ENCODE data around the gene HIP1R. TPM values are rescaled to one million over a fixed set of nuclear protein-coding genes. Genes with fewer than 3 reads are reported as not detected.

The HIP1R gene
- total and polyA plus RNA-seq, 2 of the 13 experiments (the other 11 are each of a cell fraction or from before 2014, with no cell fraction given): 18.4 to 25.5 TPM

- in situ Hi-C loops (cut with HindIII; ENCODE audit: extremely low pct_ligation_motif_present, low pct_unique_long_range_greater_than_20kb): loop anchor here (25.0 kb wide), 1 partner anchor 383 kb away; the partner anchor contains the start of genes MPHOSPH9 and MTRFR
These were observed 19.3 kb downstream of the HIP1R start for GRCh38 chr12:122854554-122854953.

More at GRCh38 chr12:122854554-122854953, 19.3 kb downstream of the HIP1R start:
- ChIA-PET CTCF (ENCODE audit: low intra/inter-chr PET ratio, low total read pairs) (no interaction called here), POLR2A (no interaction called here)
- H3K79me2 ChIP-seq (ENCODE audit: insufficient read depth, low read length): no peaks in the 10 kb centered on the region
- no peak overlapping the region for H3K9ac ChIP-seq (ENCODE audit: insufficient read depth, low read depth, low read length)
- no peak overlapping the region for H3K27ac ChIP-seq (ENCODE audit: extremely low read length, insufficient read depth, low read length)
- ATAC-seq (no peak), DNase-seq (ENCODE audit: low spot score) (no peak), FAIRE-seq (no peak)
- no TSS peak for BruUV-seq (replicated peaks)
- peaks cover 12% of the 10 kb centered on the region for H3K4me1 ChIP-seq (ENCODE audit: insufficient read depth, low read length)
- H3K9me3 ChIP-seq (ENCODE audit: low read length): no peaks in the 10 kb centered on the region
- no peak overlapping the region for H3K4me2 ChIP-seq (ENCODE audit: low read depth, low read length)
- intact Hi-C loops (cut with micrococcal nuclease; ENCODE audit: unreplicated experiment): no loop called here
- WGBS (ENCODE audit: low lambda C conversion rate): 95% methylated on average over 12 of the region's 17 CpGs
- H3K27me3 ChIP-seq (ENCODE audit: control insufficient read depth in 1 of 2, insufficient read depth in 2 of 2, low read length in 2 of 2): no peaks in the 10 kb centered on the region
- no peaks in the 10 kb centered on the region for H4K20me1 ChIP-seq (ENCODE audit: insufficient read depth, low read length)
- H3K36me3 ChIP-seq (replicated peaks in 1 of 2; ENCODE audit: control insufficient read depth in 1 of 2, insufficient read depth in 2 of 2, low read length in 2 of 2): peaks cover 0 to 7% of the 10 kb centered on the region in 2 experiments; a peak in 2 of 5 replicates
- TF ChIP-seq MEF2D (CRISPR knock-in tag; IDR thresholded peaks at IDR 0.05) (no peak), NR0B2 (CRISPR knock-in tag; IDR thresholded peaks at IDR 0.05) (no peak), ETV5 (CRISPR knock-in tag; IDR thresholded peaks at IDR 0.05; ENCODE audit: borderline replicate concordance) (no peak), MXI1 (IDR thresholded peaks at IDR 0.05; ENCODE audit: borderline replicate concordance, low read depth, low read length) (no peak), CREB3 (CRISPR knock-in tag; IDR thresholded peaks at IDR 0.05) (no peak), THAP8 (CRISPR knock-in tag; IDR thresholded peaks at IDR 0.05; ENCODE audit: borderline replicate concordance) (no peak), CREBL2 (CRISPR knock-in tag; IDR thresholded peaks at IDR 0.05; ENCODE audit: borderline replicate concordance) (no peak), ZNF703 (CRISPR knock-in tag; IDR thresholded peaks at IDR 0.05; ENCODE audit: borderline replicate concordance) (no peak), SMARCE1 (IDR thresholded peaks at IDR 0.05; ENCODE audit: borderline replicate concordance) (no peak), SOX13 (IDR thresholded peaks at IDR 0.05) (no peak), SOX13 (CRISPR knock-in tag; conservative IDR thresholded peaks at IDR 0.05 in 1 of 2, IDR thresholded peaks at IDR 0.05 in 1 of 2) (no peak), ZNF670 (CRISPR knock-in tag; IDR thresholded peaks at IDR 0.05; ENCODE audit: borderline replicate concordance) (no peak), ZNF572 (CRISPR knock-in tag; IDR thresholded peaks at IDR 0.05) (no peak), NFYC (CRISPR knock-in tag; IDR thresholded peaks at IDR 0.05) (no peak), MAFF (IDR thresholded peaks at IDR 0.05; ENCODE audit: low read depth, low read length) (no peak), ZNF546 (CRISPR knock-in tag; conservative IDR thresholded peaks at IDR 0.05) (no peak), KDM5B (CRISPR knock-in tag; IDR thresholded peaks at IDR 0.05; ENCODE audit: borderline replicate concordance) (no peak)
- no peak overlapping the region for H3K4me3 ChIP-seq (replicated peaks in 1 of 3; ENCODE audit: insufficient read depth in 1 of 3, low read depth in 2 of 3, low read length in 3 of 3)
- H2AFZ ChIP-seq (ENCODE audit: low read length): no peak overlapping the region

Data from HepG2 (cell line).